SK-N-DZ (cell line): ENCODE results near the gene TRIO.

Experiments
- DNase-seq: peaks from one replicate; pipeline ENCODE4 v3.0.0-alpha.2; 2015; ENCODE audit warnings: low spot score

TRIO gene

GRCh38 chr5:14286574-14287421, 143.7 kb downstream of the TRIO start:
- no peak for DNase-seq

- no peak for DNase-seq
Measured at GRCh38 chr5:14292766-14293658, 149.9 kb downstream of the TRIO start.

GRCh38 chr5:14295610-14296009, 152.5 kb downstream of the TRIO start:
- DNase-seq = no peak

GRCh38 chr5:14296533-14297331, 153.6 kb downstream of the TRIO start:
- DNase-seq = no peak

- DNase-seq = no peak
Measured at GRCh38 chr5:14297697-14298096, 154.6 kb downstream of the TRIO start.

GRCh38 chr5:14298126-14298847, 155.1 kb downstream of the TRIO start:
- no peak for DNase-seq

GRCh38 chr5:14299666-14300065, 156.5 kb downstream of the TRIO start:
- DNase-seq = no peak

GRCh38 chr5:14301186-14301585, 158.0 kb downstream of the TRIO start:
- DNase-seq = no peak

GRCh38 chr5:14302330-14302729, 159.2 kb downstream of the TRIO start:
- DNase-seq = no peak

- DNase-seq = no peak
Measured at GRCh38 chr5:14305045-14305444, 161.9 kb downstream of the TRIO start.

- no peak for DNase-seq
Measured at GRCh38 chr5:14306329-14306815, 163.2 kb downstream of the TRIO start.

GRCh38 chr5:14308384-14309154, 165.4 kb downstream of the TRIO start:
- no peak for DNase-seq

- DNase-seq = no peak
Measured at GRCh38 chr5:14309199-14309598, 166.1 kb downstream of the TRIO start.

- DNase-seq = no peak
Measured at GRCh38 chr5:14309878-14310531, 166.9 kb downstream of the TRIO start.

- DNase-seq = no peak
Measured at GRCh38 chr5:14310901-14311300, 167.8 kb downstream of the TRIO start.

GRCh38 chr5:14313986-14314690, 171.0 kb downstream of the TRIO start:
- no peak for DNase-seq

GRCh38 chr5:14316471-14316870, 173.3 kb downstream of the TRIO start:
- no peak for DNase-seq

- DNase-seq = no peak
Measured at GRCh38 chr5:14319102-14319501, 176.0 kb downstream of the TRIO start.

GRCh38 chr5:14321936-14322335, 178.8 kb downstream of the TRIO start:
- no peak for DNase-seq
